Ishikawa (cell line): ENCODE results near the gene RNASEL.

Experiments used
- CEBPB ChIP-seq: IDR thresholded peaks from 2 replicates; pipeline ENCODE4 v1.6.1; 2012
- CREB1 ChIP-seq: IDR thresholded peaks from 2 replicates; pipeline ENCODE4 v1.6.1; 2012; ENCODE audit warnings: low read depth
- EGR1 ChIP-seq: IDR thresholded peaks from 2 replicates; pipeline ENCODE4 v1.6.1; 2012
- EP300 ChIP-seq: IDR thresholded peaks from 2 replicates; pipeline ENCODE4 v1.6.1; 2012; ENCODE audit warnings: borderline replicate concordance
- FOXM1 ChIP-seq: IDR thresholded peaks from 2 replicates; pipeline ENCODE4 v1.6.1; 2012; ENCODE audit warnings: low read depth, borderline replicate concordance
- MAX ChIP-seq: IDR thresholded peaks from 2 replicates; pipeline ENCODE4 v1.6.1; 2012
- NFIC ChIP-seq: IDR thresholded peaks from 2 replicates; pipeline ENCODE4 v1.6.1; 2012
- RAD21 ChIP-seq: IDR thresholded peaks from 2 replicates; pipeline ENCODE4 v1.6.1; 2012; ENCODE audit warnings: low read depth
- REST ChIP-seq: IDR thresholded peaks from 2 replicates; pipeline ENCODE4 v1.6.1; 2012; ENCODE audit warnings: low read depth, mild to moderate bottlenecking
- TAF1 ChIP-seq: IDR thresholded peaks from 2 replicates; pipeline ENCODE4 v1.6.1; 2012; ENCODE audit warnings: low read depth, mild to moderate bottlenecking
- TCF12 ChIP-seq: IDR thresholded peaks from 2 replicates; pipeline ENCODE4 v1.6.1; 2012; ENCODE audit warnings: low read depth
- TEAD4 ChIP-seq: IDR thresholded peaks from 2 replicates; pipeline ENCODE4 v1.6.1; 2012
- USF1 ChIP-seq: IDR thresholded peaks from 2 replicates; pipeline ENCODE4 v1.6.1; 2012
- YY1 ChIP-seq: IDR thresholded peaks from 2 replicates; pipeline ENCODE4 v1.6.1; 2012; ENCODE audit warnings: low read depth
- ZBTB7A ChIP-seq: IDR thresholded peaks from 2 replicates; pipeline ENCODE4 v1.6.1; 2012; ENCODE audit warnings: low read depth

Gene RNASEL

GRCh38 chr1:182570611-182570970, 18.5 kb downstream of the RNASEL start:
- TF ChIP-seq CREB1 = no peak
- TF ChIP-seq TEAD4 = no peak
- TF ChIP-seq USF1 = no peak
- TF ChIP-seq EP300 = no peak
- no peak for TF ChIP-seq RAD21
- TF ChIP-seq EGR1 = no peak
- TF ChIP-seq YY1 = no peak
- no peak for TF ChIP-seq ZBTB7A
- TF ChIP-seq TCF12 = no peak
- no peak for TF ChIP-seq NFIC
- no peak for TF ChIP-seq TAF1
- no peak for TF ChIP-seq MAX
- TF ChIP-seq CEBPB = no peak
- TF ChIP-seq REST = no peak

GRCh38 chr1:182569939-182570610, 19.0 kb downstream of the RNASEL start:
- TF ChIP-seq USF1 = no peak
- no peak for TF ChIP-seq FOXM1
- TF ChIP-seq CEBPB = no peak
- TF ChIP-seq TCF12 = no peak
- no peak for TF ChIP-seq YY1
- no peak for TF ChIP-seq EP300
- TF ChIP-seq ZBTB7A = no peak
- TF ChIP-seq EGR1 = no peak
- no peak for TF ChIP-seq TEAD4
- no peak for TF ChIP-seq RAD21
- no peak for TF ChIP-seq TAF1
- TF ChIP-seq NFIC = no peak
- no peak for TF ChIP-seq REST
- TF ChIP-seq CREB1 = no peak

- no peak for TF ChIP-seq TEAD4
- TF ChIP-seq TAF1 = no peak
- no peak for TF ChIP-seq YY1
Observed at GRCh38 chr1:182568647-182569284, 20.3 kb downstream of the RNASEL start.

GRCh38 chr1:182567629-182568028, 21.4 kb downstream of the RNASEL start:
- TF ChIP-seq USF1 (no peak), CREB1 (no peak), NFIC (no peak), TEAD4 (no peak), TCF12 (no peak), ZBTB7A (no peak), RAD21 (no peak), FOXM1 (no peak), YY1 (no peak), TAF1 (no peak), MAX (no peak), CEBPB (no peak), REST (no peak), EP300 (no peak)
